SK-N-SH treated with all-trans-retinoic acid at 6 μM for 48 hours (cell line): ENCODE data around the gene TRIM25.

ENCODE experiments used
- ARNTL ChIP-seq: fragments of 450-650 bp; formaldehyde crosslinking; IDR thresholded peaks from 2 replicates; pipeline ENCODE4 v1.5.0; 2020; ENCODE audit warnings: low read depth, mild to moderate bottlenecking, moderate library complexity, borderline replicate concordance
- CREB5 ChIP-seq: fragments of 250-450 bp; sonication (Bioruptor Pico); IDR thresholded peaks from 2 replicates; pipeline ENCODE4 v1.5.1; 2020; ENCODE audit warnings: low read depth, mild to moderate bottlenecking, moderate library complexity
- ESRRG ChIP-seq: fragments of 250-450 bp; sonication (Bioruptor Pico); IDR thresholded peaks from 2 replicates; pipeline ENCODE4 v1.6.1; 2021; ENCODE audit warnings: mild to moderate bottlenecking
- GLIS3 ChIP-seq: fragments of 250-450 bp; sonication (Bioruptor Pico); IDR thresholded peaks from 2 replicates; pipeline ENCODE4 v1.5.0; 2020; ENCODE audit warnings: mild to moderate bottlenecking, moderate library complexity
- OSR1 ChIP-seq: fragments of 250-450 bp; sonication (Bioruptor Pico); IDR thresholded peaks from 2 replicates; pipeline ENCODE4 v1.8.0; 2022; ENCODE audit warnings: moderate library complexity, mild to moderate bottlenecking, inconsistent platforms
- PATZ1 ChIP-seq: fragments of 250-450 bp; sonication (Bioruptor Pico); IDR thresholded peaks from 2 replicates; pipeline ENCODE4 v1.8.0; 2020; ENCODE audit warnings: mild to moderate bottlenecking, moderate library complexity, borderline replicate concordance
- PPARA ChIP-seq: fragments of 250-450 bp; sonication (Bioruptor Pico); IDR thresholded peaks from 2 replicates; pipeline ENCODE4 v1.5.0; 2020; ENCODE audit warnings: mild to moderate bottlenecking, borderline replicate concordance
- TCF4 ChIP-seq: fragments of 250-450 bp; sonication (Bioruptor Pico); IDR thresholded peaks from 2 replicates; pipeline ENCODE4 v1.8.0; 2021; ENCODE audit warnings: mild to moderate bottlenecking, moderate library complexity, borderline replicate concordance
- ZC3H10 ChIP-seq: fragments of 250-450 bp; sonication (Bioruptor Pico); IDR thresholded peaks from 2 replicates; pipeline ENCODE4 v1.5.1; 2021; ENCODE audit warnings: mild to moderate bottlenecking, moderate library complexity
- ZFP3 ChIP-seq: fragments of 250-450 bp; sonication (Bioruptor Pico); IDR thresholded peaks from 2 replicates; pipeline ENCODE4 v1.5.0; 2020; ENCODE audit warnings: mild to moderate bottlenecking, moderate library complexity
- ZFP30 ChIP-seq: fragments of 450-650 bp; formaldehyde crosslinking; IDR thresholded peaks from 2 replicates; pipeline ENCODE4 v1.5.0; 2022; ENCODE audit warnings: mild to moderate bottlenecking, moderate library complexity
- ZNF565 ChIP-seq: fragments of 450-650 bp; formaldehyde crosslinking; conservative IDR thresholded peaks from 2 replicates; pipeline ENCODE4 v1.5.0; 2020; ENCODE audit warnings: low read depth, mild to moderate bottlenecking, moderate library complexity
- ZNF8 ChIP-seq: fragments of 450-650 bp; formaldehyde crosslinking; IDR thresholded peaks from 2 replicates; pipeline ENCODE4 v1.5.0; 2020; ENCODE audit warnings: mild to moderate bottlenecking, moderate library complexity

GRCh38 chr17:56913353-56913866 lies 439 bp downstream of the TRIM25 start:
- no peak for TF ChIP-seq ARNTL (CRISPR knock-in tag)
- no peak for TF ChIP-seq PPARA (CRISPR knock-in tag)
- no peak for TF ChIP-seq ZFP3 (CRISPR knock-in tag)
- no peak for TF ChIP-seq PATZ1 (CRISPR knock-in tag)
- TF ChIP-seq ZC3H10 (CRISPR knock-in tag), result no peak
- TF ChIP-seq GLIS3 (CRISPR knock-in tag), result no peak
- no peak for TF ChIP-seq ZFP30 (CRISPR knock-in tag)
- no peak for TF ChIP-seq OSR1 (CRISPR knock-in tag)
- TF ChIP-seq ZNF565 (CRISPR knock-in tag), result no peak
- TF ChIP-seq ZNF8 (CRISPR knock-in tag), result no peak
- no peak for TF ChIP-seq TCF4
- TF ChIP-seq CREB5 (CRISPR knock-in tag), result no peak
- no peak for TF ChIP-seq ESRRG (CRISPR knock-in tag)
